ENCODE results near the gene R3HDM2.
"Not testable (repeated sequence)": the region's sequence is repeated elsewhere in the genome, so short reads cannot be mapped to it uniquely, and the experiment has no call there.

R3HDM2 gene

GRCh38 chr12:57452181-57452936 is 21.5 kb upstream of the R3HDM2 start:
- no peak for DNase-seq

GRCh38 chr12:57451233-57451778 is 20.5 kb upstream of the R3HDM2 start:
- no peak for DNase-seq

- DNase-seq, result no peak
Measured at GRCh38 chr12:57450057-57450456, 19.2 kb upstream of the R3HDM2 start.

GRCh38 chr12:57449375-57449774 is 18.5 kb upstream of the R3HDM2 start:
- DNase-seq, result no peak

- no peak for DNase-seq
Measured at GRCh38 chr12:57448669-57449068, 17.8 kb upstream of the R3HDM2 start.

GRCh38 chr12:57446292-57446960 is 15.6 kb upstream of the R3HDM2 start:
- no peak for DNase-seq

- no peak for DNase-seq
Measured at GRCh38 chr12:57444744-57445143, 13.9 kb upstream of the R3HDM2 start.

- DNase-seq, result not testable (repeated sequence)
Measured at GRCh38 chr12:57444337-57444736, 13.5 kb upstream of the R3HDM2 start.

- DNase-seq, result no peak
Measured at GRCh38 chr12:57441846-57442427, 11.1 kb upstream of the R3HDM2 start.

GRCh38 chr12:57441393-57441792 is 10.6 kb upstream of the R3HDM2 start:
- not testable (repeated sequence) for DNase-seq

- no peak for DNase-seq
Measured at GRCh38 chr12:57439762-57440266, 9.0 kb upstream of the R3HDM2 start.

GRCh38 chr12:57438400-57438799 is 7.6 kb upstream of the R3HDM2 start:
- DNase-seq, result no peak

GRCh38 chr12:57435293-57435692 is 4.5 kb upstream of the R3HDM2 start:
- DNase-seq, result no peak

GRCh38 chr12:57434517-57435223 is 3.8 kb upstream of the R3HDM2 start, which contains the start of gene INHBC:
Gene INHBC (plus strand): TSS chr12:57434784. CDS start chr12:57434887, 103 bp downstream.
- no peak for DNase-seq

GRCh38 chr12:57433370-57433769 is 2.5 kb upstream of the R3HDM2 start:
- no peak for DNase-seq

- DNase-seq, result no peak
Measured at GRCh38 chr12:57431654-57432188, 878 bp upstream of the R3HDM2 start.

- no peak for DNase-seq
Measured at GRCh38 chr12:57430112-57430930, 522 bp downstream of the R3HDM2 start.

- DNase-seq, result no peak
Measured at GRCh38 chr12:57429473-57430111, 1.3 kb downstream of the R3HDM2 start.

- no peak for DNase-seq
Measured at GRCh38 chr12:57428965-57429364, 1.9 kb downstream of the R3HDM2 start.

- not testable (repeated sequence) for DNase-seq
Measured at GRCh38 chr12:57426948-57427347, 3.9 kb downstream of the R3HDM2 start.

- no peak for DNase-seq
Measured at GRCh38 chr12:57420482-57420881, 10.4 kb downstream of the R3HDM2 start.

Measured in kidney glomerular epithelial cell (primary cell).